HuH-7 (cell line): ENCODE results near the gene DNAL1.
"Not testable (repeated sequence)": the region's sequence is repeated elsewhere in the genome, so short reads cannot be mapped to it uniquely, and the experiment has no call there.

Experiments used
- DNase-seq: peaks from one replicate; pipeline ENCODE4 v3.0.0; 2011; ENCODE audit warnings: low spot score

The DNAL1 gene

DNA sequence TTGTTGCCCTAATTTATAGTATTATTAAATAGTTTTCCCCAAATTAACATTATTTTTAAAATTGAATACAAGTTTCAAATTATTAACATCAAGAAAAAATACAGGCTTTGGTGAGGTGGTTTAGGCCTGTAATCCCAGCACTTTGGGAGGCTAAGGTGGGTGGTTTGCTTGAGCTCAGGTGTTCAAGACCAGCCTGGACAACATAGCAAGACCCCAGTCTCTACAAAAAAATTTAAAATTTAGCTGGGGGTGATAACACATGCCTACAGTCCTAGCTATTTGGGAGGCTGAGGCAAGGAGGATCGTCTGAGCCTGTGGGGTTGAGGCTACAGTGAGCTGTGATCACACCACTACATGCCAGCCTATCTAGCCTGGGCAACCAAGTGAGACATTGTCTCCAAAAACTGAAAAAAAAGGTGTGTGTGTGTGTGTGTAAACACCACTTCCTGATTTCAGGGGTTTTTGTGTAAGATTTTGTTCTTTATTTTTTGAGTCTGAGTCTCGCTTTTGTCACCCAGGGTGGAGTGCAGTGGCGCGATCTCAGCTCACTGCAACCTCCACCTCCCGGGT lies 3.9 kb upstream of the DNAL1 start:
- no peak for DNase-seq

DNA sequence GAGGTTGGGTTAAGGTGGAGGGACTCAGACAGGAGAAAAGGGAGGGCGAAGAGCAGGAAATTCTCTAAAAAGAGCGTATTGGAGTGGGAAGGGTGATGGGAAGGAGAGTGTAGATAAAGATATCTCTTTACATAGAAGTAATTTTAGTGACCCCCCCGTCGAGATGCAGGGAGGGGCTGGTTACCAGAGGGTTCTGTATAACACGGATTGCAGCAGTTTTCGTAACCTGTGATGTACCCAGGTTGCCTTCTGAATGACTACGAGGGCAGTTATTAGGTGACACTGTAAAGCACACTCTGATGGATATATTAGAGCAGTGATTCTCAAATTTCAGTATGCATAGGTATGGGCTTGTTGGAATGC lies 443 bp downstream of the DNAL1 start:
- no peak for DNase-seq

DNA sequence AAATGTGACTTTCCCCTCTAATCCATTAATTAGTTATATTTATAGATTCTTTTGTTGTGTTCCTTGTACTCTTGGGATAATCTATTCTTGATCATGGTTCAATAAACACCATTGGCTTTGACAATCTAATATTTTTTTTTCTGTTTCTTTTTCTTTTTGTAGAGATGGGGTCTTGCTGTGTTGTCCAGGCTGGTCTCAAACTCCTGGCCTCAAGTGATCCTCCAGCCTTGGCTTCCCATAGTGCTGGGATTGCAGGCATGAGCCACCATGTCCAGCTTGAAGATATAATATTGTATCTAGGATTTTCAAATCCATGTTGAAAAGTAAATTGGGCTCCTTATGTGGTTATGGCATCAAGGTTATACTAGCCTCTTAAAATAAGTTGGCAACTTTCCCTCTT lies 6.2 kb downstream of the DNAL1 start:
- no peak for DNase-seq

DNA sequence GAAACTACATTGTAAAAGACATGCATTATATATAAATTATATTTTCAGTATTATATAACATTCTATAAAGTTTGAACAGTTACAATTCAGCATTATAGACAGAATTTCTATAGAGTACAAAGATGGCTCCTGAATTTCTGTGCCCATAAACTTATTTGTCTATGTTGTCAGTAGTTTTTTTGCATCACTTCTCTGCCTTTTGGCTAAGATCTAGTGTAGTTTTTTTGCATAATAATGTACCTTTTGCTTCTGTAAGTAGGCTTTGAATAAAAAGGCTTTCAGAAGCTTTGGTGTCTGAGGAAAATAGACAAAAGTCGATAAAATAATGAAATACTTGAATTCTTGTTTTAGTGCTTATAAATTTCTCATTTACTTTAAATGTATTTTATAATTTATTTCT lies 11.1 kb downstream of the DNAL1 start:
- no peak for DNase-seq

DNA sequence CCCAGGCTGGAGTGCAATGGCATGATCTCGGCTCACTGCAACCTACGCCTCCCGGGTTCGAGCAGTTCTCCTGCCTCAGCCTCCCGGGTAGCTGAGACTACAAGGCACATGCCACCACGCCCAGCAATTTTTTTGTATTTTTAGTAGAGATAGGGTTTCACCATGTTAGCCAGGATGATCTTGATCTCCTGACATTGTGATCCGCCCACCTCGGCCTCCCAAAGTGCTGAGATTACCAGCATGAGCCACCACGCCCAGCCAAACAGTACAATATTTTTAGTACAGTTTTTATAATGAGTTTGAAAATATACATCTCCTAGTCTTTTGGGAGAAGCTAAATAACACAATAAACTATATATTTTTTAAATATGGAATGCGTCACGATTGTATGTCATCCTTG lies 14.4 kb downstream of the DNAL1 start:
- DNase-seq, result not testable (repeated sequence)

DNA sequence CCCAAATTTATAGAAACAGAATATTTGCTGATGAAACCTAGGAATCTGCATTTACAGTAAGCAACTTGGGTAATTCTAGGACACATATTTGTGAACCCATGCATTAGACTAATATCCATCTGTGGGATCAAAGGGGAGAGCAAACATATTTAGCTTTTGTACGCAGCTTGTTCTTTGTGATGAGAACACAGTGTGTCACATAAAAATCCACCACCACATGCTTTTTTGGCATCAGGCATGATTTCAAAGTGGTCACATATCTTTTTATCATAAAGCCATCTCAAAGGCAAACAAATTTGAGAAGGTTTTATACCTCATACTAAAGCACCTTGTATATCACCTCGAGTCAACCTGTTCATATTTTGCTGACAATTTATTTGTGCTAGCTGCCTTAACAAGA lies 15.7 kb downstream of the DNAL1 start:
- DNase-seq, result no peak

DNA sequence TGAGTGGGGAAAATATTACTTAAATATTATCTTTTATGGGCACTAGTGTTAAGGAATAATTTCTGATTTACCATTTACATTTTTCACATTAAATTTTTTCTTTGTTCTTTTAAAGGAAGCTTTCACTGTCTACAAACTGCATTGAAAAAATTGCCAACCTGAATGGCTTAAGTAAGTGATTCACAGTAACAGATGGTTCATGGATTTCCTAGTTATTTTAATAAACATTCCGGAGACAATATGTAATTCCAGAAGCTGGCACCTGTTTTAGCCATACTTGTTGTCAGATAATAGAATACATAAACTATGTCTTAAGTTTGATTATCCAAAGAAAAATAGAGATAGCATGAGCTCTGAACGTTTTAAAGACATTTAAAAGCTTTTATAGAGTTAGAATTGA lies 17.1 kb downstream of the DNAL1 start:
- DNase-seq, result no peak

DNA sequence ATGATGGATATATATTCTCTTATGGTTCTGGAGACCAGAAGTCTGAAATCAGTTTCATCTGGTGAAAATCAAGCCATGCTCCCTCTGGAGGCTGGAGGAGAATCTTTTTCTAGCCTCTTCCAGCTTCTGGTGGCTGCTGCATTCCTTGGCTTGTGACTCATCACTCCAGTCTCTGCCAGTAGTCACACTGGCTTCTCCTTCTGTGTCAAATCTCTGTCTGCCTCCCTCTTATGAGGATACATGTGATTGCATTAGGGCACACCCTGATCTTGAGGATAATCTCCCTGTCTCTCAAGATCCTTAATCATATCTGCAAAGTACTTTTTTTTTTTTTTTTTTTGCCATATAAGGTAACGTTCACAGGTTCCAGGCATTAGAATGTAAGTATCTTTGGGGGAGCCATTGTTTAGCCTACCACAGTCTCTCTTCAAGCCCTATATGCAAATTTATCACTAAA lies 17.7 kb downstream of the DNAL1 start:
- no peak for DNase-seq

DNA sequence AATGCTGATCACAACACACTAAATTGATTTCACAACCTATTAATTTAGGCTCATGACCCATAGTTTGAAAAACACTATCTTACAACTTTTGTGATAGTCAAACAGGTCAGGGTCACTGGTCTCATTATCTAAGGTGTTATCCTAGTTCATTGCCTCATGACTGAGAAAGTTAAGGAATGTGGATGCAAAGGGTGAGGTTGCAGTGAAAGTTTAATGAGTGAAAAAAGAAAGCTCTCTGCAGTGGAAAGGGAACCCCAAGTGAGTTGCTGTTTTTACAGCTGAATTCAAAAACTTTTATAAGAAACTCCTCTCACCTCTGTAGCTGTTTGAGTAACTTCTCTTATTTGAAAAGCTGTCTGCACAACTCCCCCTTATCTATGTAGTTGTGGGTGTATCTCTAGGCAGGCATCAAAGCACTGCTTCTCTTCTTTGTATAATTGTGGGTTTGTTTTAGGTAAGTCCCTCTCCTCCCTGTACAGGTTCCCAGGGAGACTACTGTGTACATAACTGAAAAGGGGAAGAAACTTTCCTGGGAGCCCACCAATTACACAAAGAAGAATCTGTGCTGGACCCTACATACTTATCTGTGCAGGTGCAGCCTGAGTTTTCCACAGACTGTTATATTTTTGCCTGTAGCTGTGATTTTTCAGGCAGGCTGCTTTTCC lies 18.9 kb downstream of the DNAL1 start:
- DNase-seq, result no peak

DNA sequence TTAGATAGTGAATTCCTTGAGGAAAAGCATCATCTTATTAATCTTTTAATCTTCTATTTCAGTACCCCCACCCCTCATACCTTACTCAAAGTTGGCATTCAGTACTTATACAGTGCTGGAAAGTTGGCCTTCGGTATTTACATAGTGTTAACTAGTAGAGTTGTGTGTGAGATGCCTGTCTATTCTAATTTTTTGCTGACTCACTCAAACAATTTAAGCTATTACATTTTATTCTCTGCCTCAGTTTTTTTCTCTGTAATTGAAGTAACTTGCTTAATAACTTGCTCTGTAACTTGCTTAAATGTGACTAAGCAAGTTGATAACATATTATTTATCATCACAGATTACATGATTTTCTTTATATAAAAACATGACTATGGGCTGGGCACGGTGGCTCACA lies 20.3 kb downstream of the DNAL1 start:
- DNase-seq, result no peak

DNA sequence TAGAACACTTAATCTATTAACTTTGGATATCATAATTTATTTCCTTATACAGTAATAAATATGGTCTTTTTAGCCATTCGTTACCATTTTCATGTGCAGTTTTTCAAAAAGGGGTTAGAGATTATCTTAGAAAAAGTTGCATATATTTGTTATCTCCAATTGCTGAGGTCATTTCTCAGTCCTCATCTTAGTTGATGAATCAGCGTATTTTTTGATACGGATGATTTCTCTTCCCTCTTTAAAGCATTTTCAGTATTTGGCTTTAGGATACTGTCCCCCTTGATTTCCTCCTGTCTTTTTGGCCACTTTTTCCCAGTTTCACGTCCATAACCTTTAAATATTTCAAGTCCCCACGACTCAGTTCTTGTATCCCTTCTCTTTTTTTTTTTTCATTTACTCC lies 21.8 kb downstream of the DNAL1 start:
- DNase-seq, result no peak

DNA sequence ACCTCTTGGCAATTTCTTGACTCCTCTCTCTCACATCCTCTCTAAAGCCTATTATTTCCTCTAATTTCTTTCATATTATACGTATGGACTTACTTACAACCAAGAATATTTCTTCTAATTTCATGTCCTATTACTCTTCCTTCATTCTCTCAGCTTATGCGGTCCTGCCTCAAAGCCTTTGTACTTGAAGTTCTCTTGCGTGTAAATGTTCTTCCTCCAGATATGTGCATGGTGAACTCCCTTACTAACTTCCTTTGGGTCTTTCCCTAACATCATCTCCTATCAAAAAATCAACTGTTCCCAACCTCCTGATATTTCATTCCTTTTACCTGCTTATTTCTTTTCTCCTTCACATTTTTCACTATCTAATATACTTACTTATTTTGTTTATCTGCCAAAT lies 23.1 kb downstream of the DNAL1 start:
- DNase-seq, result no peak

DNA sequence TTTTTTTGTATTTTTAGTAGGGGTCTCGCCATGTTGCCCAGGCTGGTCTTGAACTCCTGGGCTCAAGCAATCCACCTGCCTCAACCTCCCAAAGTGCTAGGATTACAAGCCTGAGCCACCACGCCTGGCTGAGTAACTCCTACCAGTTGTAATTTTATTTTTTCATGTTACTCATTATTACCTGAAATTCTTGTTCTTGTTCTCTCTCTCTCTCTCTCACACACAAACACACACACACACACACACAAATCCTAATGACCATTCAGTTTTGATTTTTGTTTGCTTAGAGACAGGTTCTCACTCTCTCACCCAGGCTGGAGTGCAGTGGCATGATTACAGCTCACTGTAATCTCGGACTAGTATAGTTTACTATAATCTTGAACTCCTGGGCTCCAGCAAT lies 30.2 kb downstream of the DNAL1 start:
- no peak for DNase-seq

DNA sequence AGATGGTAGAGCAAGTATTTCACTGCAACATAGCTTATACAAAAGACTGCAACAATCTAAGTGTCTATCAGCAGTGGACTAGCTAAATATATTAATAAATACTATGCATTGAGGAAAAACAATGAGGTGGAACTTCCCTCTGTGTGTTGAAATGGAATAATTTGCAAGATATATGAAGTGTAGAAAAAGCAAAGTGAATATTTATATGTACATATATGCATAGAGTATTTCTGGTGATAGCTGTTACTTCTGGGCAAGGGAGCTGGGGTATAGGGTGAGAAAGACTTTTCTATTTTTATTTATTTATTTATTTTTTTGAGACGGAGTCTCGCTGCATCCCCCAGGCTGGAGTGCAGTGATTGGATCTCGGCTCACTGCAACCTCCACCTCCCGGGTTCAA lies 33.9 kb downstream of the DNAL1 start:
- DNase-seq, result no peak

DNA sequence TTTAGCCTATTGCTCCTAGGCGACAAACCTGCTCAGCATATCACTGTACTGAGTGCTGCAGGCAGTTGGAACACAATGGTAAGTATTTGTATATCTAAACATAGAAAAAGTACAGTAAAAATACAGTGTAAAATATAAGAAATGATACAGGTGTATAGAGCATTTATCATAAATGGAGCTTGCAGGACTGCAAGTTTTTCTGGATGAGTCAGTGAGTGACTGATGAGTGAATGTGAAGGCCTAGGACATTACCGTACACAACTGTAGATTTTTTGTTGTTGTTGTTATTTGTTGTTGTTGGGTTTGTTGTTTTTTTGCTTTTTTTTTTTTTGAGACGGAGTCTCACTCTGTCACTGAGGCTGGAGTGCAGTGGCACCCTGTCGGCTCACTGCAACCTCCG lies 36.0 kb downstream of the DNAL1 start:
- DNase-seq, result no peak

DNA sequence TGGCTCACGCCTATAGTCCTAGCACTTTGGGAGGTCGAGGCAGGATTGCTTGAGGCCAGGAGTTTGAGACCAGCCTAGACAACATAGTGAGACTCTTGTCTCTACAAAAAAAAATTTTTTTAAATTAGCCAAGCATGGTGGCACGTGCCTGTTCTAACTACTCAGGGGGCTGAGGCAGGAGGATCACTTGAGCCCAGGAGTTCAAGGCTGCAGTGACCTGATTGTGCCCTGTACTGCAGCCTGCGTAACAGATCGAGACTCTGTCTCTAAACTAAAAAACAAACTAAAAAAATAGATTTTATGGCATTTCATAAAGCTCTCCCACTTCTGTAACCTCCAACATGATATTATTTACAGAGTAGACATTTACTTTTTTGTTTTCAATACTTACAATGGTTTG lies 39.8 kb downstream of the DNAL1 start:
- no peak for DNase-seq

DNA sequence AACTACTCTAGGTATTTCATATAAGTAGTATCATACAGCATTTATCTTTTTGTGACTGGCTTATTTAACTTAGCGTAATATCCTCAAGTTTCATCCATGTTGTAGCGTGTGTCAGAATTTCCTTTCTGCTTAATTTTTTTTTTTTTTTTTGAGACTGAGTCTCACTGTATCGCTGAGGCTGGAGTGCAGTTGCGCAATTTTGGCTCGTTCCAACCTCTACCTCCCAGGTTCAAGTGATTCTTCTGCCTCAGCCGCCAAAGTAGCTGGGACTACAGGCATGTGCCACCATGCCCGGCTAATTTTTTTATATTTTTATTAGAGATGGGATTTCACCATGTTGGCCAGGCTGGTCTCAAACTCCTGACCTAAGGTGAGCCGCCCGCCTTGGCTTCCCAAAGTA lies 40.5 kb downstream of the DNAL1 start:
- no peak for DNase-seq

DNA sequence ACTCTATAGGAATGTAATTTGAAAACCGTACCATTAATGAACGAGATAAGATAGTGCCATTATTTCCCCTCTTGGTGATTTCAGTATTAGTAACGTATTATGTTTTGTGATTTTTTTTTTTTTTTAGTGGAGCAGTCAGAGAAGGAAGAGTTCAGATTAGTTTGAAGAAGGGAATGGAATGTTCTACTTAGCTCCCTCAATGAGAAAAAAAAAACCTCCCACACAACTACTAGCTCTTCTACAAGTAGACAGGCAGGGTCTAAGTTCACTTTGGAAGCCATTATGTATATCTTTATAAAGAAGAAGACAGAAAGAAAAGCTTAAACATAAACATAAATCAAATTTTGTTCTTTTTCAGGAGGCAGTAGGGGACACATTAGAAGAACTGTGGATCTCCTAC lies 42.1 kb downstream of the DNAL1 start:
- DNase-seq, result no peak

DNA sequence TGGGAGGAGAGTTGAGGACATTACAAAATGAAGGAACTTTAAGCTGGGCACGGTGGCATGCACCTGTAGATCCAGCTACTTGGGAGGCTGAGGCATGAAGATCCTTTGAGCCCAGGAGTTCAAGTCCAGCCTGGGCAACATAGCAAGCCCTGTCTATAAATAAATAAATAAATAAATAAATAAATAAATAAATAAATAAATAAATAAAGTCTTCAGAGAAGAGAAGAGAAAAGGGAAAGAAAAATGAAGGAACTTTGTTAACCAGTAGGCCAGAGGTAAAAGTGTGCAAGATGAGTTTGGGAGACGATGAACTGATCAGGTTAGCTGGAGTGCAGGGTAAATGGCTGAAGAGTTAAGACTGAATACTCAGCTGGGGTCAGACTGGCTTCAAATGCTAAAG lies 49.3 kb downstream of the DNAL1 start:
- no peak for DNase-seq

DNA sequence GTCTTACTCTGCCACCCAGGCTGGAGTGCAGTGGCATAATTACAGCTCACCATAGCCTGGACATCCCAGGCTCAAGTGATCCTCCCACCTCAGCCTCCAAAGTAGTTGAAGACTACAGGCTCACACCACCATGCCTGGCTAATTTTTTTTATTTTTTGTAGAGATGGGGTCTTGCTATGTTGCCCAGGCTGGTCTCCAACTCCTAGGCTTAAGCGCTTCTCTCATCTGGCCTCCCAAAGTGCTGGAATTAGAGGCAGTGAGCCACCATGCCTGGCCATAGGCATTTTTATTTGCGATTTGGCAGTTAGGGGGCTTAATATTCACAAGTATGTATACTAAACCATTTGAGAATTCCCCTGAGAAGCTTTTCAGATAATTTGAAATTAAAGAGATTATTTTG lies 50.3 kb downstream of the DNAL1 start:
- no peak for DNase-seq

DNA sequence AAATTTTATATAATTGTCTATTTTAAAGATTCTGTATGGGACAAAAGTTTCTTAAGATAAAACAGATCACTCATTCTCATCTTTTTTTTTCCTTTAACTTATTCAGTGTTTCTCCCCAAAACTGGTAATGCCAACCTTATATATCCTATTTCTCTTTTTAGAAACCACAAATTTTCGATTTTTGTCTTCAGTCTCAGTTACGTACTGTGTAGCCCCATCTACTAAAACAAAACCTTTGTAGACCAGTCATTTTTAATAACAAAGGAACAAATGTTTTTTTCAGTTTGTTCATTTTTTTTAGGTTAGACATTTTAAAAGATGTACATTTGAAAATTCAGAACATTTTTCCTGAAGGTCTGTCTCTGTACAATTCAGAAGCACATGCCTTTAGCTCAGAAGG lies 51.2 kb downstream of the DNAL1 start:
- no peak for DNase-seq

DNA sequence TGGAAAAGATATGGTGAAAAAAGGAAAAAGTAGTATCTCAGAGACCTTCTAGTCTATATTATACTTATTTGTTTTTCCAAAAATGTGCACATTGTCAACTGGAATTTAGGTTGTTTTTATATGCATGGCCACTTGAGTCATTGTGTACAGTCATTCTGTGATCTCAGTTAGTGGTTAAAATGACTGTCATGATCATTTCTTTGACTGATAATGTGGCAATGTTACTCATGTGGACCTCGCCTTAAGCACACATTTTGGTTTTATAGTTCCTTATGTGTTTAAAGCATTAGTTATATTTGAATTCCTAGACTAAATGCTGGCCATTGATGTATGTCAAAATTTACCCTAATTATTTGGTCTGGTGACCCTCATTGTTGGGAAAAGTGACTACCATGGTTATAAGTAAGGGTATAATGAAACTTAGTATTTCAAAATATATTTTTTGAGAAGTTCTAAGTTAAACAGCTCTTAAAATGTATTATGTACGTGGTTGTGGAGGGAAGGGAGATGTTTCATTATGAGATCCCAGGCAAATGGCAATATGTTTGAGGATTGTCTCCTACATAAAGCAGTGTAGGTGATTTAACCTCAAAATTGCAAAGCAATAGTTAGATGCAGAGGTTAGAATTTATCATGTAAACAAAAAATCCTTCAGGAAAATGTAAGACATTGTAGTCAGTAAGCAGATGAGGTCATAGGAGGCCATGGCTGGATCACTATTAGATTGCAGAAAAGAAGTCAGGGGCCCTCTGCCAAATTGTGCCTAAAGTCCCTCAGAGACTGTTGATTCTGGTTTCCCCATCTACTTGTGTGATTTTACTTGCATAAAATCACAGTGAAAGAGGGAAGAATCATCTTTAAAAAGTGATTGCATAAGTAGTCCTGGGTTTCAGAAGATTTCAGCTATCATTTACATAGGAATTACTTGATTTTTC lies 51.9 kb downstream of the DNAL1 start:
- DNase-seq, result no peak

DNA sequence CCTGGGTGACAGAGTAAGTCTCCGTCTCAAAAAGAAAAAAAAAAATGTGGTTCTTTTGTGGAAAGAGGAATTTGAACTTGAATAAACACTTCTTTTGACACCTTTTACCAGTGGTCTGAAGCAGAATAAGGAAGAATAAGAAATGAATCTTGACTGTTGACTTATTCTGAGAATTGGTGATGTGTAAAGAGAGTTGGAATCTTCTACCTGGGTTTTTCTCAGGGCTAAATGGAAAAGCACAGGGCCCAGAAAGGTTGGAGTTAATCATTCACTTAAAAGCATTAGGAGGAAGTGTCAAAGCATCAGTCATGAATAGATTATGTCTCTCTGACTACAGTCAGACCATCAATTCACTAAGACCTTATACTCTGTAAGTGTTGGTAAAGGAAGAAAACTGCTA lies 55.5 kb downstream of the DNAL1 start:
- peak; percentile 49 for DNase-seq
